Stimulated activated CD8-positive, alpha-beta memory T cell treated with anti-CD3 and anti-CD28 coated beads, Interleukin-2, amount 100 ng/mL, for 1 hour (primary cell): Measurements from ENCODE around the gene FAM43A.

Source experiments
- DNase-seq, 2 donors: peaks; one replicate each; pipeline ENCODE4 v3.0.0-alpha.2; 2020; ENCODE audit warnings: low read depth in 2 of 2

The FAM43A gene

GRCh38 chr3:194675680-194676079 lies 10.0 kb upstream of the FAM43A start:
- no peak for DNase-seq

- no peak for DNase-seq
Measured at GRCh38 chr3:194676471-194676870, 9.2 kb upstream of the FAM43A start.

- DNase-seq: no peak
Measured at GRCh38 chr3:194680888-194681615, 4.6 kb upstream of the FAM43A start.

GRCh38 chr3:194682189-194682693 lies 3.4 kb upstream of the FAM43A start:
- no peak for DNase-seq

GRCh38 chr3:194682694-194683310 lies 2.9 kb upstream of the FAM43A start:
- peak in 1 of 2 donors; percentile 42 for DNase-seq

- DNase-seq: no peak
Measured at GRCh38 chr3:194683380-194683779, 2.3 kb upstream of the FAM43A start.

GRCh38 chr3:194685065-194685717 lies 492 bp upstream of the FAM43A start:
- DNase-seq: no peak

GRCh38 chr3:194686414-194686815 lies 732 bp downstream of the FAM43A start:
- no peak for DNase-seq

GRCh38 chr3:194686816-194687637 lies 1.3 kb downstream of the FAM43A start:
- no peak for DNase-seq

- DNase-seq: peak; percentile 41 to 75
Measured at GRCh38 chr3:194687638-194688199, 2.0 kb downstream of the FAM43A start.

GRCh38 chr3:194688200-194688740 lies 2.6 kb downstream of the FAM43A start:
- DNase-seq: no peak

GRCh38 chr3:194688946-194689345 lies 3.3 kb downstream of the FAM43A start:
- DNase-seq: no peak

GRCh38 chr3:194689493-194689944 lies 3.8 kb downstream of the FAM43A start:
- DNase-seq: no peak

GRCh38 chr3:194690501-194691372 lies 5.1 kb downstream of the FAM43A start:
- no peak for DNase-seq

- no peak for DNase-seq
Measured at GRCh38 chr3:194691481-194692283, 6.0 kb downstream of the FAM43A start.

GRCh38 chr3:194696702-194697101 lies 11.0 kb downstream of the FAM43A start:
- DNase-seq: no peak

- DNase-seq: no peak
Measured at GRCh38 chr3:194702545-194702944, 16.9 kb downstream of the FAM43A start.

- no peak for DNase-seq
Measured at GRCh38 chr3:194705227-194705626, 19.5 kb downstream of the FAM43A start.

GRCh38 chr3:194705761-194706160 lies 20.1 kb downstream of the FAM43A start:
- DNase-seq: no peak
